ENCODE results near the gene NASP.

NASP gene

DNA sequence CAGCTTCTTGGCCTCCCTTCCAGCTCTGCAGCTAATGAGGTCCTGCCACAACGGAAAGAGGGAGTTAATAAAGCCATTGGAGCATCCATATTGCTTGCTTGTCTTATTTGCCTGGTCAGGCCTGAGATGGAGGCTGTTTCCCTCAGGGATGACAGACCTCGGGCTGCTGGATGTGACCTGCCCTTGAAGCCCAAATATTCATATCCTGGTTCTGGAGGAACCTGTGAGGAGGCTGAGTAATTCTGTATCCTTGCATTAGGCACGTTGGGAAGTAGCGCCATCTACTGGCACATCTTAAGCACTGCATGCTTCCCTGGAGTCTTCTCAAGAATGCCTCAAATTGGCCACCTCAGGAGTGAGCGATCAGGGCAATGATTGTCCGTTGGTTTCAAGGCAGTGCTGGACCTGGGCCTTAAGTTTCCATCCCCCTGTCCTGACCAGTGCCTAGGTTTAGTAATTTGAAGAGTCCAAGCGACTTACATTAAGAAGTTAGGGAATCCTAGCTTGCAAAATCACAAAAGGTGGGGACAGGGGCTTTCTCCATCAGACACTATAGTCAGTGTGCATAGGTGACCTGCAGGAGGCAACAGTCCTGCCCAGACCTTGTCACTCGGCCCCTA, 13.8 kb upstream of the NASP start:
- TF ChIP-seq, protein P1, sequence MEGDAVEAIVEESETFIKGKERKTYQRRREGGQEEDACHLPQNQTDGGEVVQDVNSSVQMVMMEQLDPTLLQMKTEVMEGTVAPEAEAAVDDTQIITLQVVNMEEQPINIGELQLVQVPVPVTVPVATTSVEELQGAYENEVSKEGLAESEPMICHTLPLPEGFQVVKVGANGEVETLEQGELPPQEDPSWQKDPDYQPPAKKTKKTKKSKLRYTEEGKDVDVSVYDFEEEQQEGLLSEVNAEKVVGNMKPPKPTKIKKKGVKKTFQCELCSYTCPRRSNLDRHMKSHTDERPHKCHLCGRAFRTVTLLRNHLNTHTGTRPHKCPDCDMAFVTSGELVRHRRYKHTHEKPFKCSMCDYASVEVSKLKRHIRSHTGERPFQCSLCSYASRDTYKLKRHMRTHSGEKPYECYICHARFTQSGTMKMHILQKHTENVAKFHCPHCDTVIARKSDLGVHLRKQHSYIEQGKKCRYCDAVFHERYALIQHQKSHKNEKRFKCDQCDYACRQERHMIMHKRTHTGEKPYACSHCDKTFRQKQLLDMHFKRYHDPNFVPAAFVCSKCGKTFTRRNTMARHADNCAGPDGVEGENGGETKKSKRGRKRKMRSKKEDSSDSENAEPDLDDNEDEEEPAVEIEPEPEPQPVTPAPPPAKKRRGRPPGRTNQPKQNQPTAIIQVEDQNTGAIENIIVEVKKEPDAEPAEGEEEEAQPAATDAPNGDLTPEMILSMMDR (IDR thresholded peaks at IDR 0.05; ENCODE audit: borderline replicate concordance, insufficient read depth, low read depth, low read length), result peak; percentile 95
- H3K4me3 ChIP-seq (ENCODE audit: low read depth, low read length), result no peak overlapping the region

DNA sequence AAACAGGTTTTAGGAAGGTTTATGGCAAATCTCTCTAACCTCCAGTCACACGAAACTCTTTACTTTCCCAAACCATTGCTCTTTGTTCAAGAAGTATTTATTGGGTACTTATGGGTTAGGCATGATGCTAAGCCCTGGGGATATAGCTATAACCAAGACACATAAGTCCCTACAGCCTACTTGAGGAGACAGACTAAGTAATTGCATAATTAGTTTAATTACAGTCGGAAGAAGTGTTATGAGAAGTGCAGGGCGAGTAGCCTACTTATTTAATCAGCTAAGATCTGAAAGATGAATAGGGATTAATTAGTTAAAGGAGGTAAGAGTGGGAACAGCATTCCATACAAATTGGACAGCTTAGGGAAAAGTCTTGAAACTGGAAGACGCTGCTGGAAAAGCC, 13.2 kb upstream of the NASP start:
- no peak overlapping the region for H3K4me3 ChIP-seq (ENCODE audit: low read depth, low read length)
- TF ChIP-seq, protein P1 (IDR thresholded peaks at IDR 0.05; ENCODE audit: borderline replicate concordance, insufficient read depth, low read depth, low read length), result no peak

DNA sequence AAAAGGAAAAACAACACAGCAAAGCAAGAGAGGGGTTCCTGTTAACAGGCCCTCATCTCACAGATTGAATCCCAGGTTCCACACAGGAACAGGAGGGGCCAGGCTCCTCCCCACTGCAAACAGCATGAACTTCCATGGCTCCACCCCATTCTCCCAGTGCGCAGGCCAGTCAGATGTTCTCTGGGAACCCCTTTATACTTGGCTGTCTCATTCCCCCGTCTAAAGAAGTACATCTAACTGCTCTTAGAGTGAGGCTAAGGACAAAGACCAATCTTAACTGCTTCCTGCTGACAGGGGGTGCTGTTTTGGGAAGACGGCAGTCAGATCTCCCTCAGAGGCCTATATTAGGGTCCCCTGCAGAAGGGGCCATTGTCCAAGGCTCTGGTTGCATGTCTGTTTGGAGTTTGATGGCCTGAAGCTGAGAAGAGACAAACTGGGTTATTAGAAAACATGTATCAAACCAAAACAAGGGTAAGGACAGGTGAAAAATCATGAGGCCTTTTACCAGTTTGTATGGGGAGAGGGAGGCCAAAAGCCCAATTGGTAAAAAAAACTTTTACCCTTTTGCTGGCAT, 10.5 kb upstream of the NASP start:
- TF ChIP-seq, protein P1 (IDR thresholded peaks at IDR 0.05; ENCODE audit: borderline replicate concordance, insufficient read depth, low read depth, low read length), result no peak
- no peak overlapping the region for H3K4me3 ChIP-seq (ENCODE audit: low read depth, low read length)

DNA sequence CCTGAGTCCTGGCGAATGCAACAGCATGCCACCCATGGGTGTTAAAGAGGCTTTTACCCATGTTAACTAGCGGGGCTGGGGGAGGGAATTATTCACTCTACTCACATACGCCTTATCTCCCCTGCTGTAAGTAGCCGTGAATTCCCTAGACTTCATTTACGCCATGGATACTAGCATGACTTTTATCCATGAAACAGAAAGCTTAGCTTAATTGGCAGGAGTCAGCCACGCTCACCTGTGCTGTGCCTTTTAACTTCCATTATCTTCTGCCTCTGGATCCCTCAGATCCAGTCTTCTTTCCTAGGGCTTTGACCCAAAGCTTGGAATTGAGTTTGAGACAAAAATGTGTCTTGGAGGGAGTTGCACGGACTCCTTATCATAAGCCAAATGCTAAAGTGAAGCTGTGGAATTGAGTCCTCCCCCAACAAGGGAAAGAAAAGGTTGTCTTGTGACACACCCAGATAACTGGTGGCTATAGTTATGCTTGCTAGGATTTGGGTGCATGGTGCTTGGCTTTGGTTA, 9.7 kb upstream of the NASP start:
- TF ChIP-seq, protein P1 (IDR thresholded peaks at IDR 0.05; ENCODE audit: borderline replicate concordance, insufficient read depth, low read depth, low read length), result no peak
- H3K4me3 ChIP-seq (ENCODE audit: low read depth, low read length), result no peak overlapping the region

DNA sequence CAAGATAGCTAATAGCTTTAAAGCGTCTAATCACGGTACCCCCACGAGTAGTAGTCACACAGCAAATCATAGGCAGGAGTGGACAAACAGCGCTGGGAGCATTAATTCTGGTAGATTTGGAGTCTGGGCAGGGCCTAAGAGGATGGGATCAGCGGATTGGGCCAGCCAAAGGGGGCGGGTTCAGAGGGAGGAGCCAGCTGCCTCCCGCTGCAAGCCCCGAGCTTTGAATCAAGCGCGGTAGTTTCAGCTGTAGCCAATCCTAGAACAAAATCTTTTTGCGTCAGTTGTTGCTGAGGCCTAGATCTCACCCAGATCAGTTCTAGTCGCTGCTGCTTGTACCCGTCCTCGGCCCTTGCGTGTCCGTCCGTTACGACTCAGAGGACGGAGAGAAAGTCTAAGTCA, 576 bp upstream of the NASP start:
- H3K4me3 ChIP-seq (ENCODE audit: low read depth, low read length), result peak overlapping the region; percentile 100
- TF ChIP-seq, protein P1 (IDR thresholded peaks at IDR 0.05; ENCODE audit: borderline replicate concordance, insufficient read depth, low read depth, low read length), result no peak

DNA sequence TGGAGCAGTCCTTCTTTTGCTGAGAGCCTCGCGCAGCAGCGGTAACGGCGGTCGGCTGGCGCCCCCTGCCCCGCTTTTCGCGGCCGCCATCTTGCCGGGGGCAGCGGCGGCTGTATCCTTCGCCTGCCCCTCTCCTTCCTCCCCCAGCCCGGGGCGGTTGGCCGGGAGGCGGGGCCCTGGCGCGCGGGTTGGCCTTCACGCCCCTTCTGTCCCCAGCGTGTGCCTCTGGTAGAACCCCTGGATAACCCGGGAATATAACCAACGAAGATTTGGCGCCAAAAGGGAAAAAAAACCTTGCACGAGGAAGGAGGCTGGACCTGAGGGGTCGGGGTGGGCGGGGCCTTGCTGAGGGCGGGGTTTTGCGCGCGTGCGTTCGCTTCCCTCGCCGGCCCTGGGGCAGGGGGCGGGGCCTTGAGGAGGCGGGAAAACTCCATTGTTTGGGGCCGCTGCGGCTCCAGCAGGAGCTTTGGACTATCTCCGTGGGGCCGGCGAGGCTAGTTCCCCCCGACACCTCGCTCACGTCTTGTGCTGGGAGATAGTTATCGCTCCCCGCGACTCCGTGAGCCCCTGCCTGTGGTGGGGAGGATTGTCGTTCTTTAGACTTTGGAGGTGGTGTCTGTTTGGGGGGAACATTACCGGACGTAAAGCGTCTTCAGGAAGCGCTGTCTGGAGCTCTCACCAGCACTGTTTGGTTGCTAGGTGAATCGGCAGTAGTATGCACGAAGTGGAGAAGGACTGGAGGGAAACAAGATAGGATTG, 689 bp downstream of the NASP start:
- H3K4me3 ChIP-seq (ENCODE audit: low read depth, low read length), result peak overlapping the region; percentile 100
- TF ChIP-seq, protein P1 (IDR thresholded peaks at IDR 0.05; ENCODE audit: borderline replicate concordance, insufficient read depth, low read depth, low read length), result no peak
